Measurements from ENCODE around the gene FMO2. TPM values are rescaled to one million over a fixed set of nuclear protein-coding genes. Genes with fewer than 3 reads are reported as not detected.

FMO2 gene, protein sequence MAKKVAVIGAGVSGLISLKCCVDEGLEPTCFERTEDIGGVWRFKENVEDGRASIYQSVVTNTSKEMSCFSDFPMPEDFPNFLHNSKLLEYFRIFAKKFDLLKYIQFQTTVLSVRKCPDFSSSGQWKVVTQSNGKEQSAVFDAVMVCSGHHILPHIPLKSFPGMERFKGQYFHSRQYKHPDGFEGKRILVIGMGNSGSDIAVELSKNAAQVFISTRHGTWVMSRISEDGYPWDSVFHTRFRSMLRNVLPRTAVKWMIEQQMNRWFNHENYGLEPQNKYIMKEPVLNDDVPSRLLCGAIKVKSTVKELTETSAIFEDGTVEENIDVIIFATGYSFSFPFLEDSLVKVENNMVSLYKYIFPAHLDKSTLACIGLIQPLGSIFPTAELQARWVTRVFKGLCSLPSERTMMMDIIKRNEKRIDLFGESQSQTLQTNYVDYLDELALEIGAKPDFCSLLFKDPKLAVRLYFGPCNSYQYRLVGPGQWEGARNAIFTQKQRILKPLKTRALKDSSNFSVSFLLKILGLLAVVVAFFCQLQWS
- total RNA-seq: not detected

DNA sequence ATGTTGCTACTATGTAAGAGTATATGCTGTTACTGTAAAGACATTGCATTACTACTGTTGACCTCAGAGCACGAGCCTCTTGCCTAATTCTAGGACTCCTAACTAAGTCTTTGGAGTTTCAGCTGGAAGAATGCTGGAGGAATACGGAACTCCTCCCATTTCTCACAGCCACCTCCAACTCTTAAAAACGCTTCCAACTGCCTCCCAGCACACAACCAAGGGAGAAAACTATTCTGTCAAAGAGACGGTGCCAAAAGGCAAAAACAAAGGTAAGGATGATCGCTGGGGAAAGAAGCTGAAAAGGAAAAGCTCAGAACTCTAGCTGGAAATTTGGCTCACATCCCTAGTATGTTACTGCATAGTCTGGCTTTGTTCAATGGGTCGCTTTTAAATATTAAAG, at the start of gene FMO2:
Gene FMO2 (plus strand): TSS at position 210 of the 400 bp plus-strand sequence. CDS start 414 bp downstream, outside the sequence.
- Mint-ChIP-seq H3K4me1 (ENCODE audit: low read depth) (no peaks in the 10 kb centered on the region), H3K9me3 (no peaks in the 10 kb centered on the region), H3K27ac (no peak within 1 kb of the TSS), H3K36me3 (ENCODE audit: low read depth) (no peaks in the 10 kb centered on the region), H3K4me3 (no peak within 1 kb of the TSS), H3K27me3 (ENCODE audit: low read depth) (peaks cover 5% of the 10 kb centered on the region)
- CTCF ChIA-PET: interaction anchor here (0.7 to 2.3 kb wide), 2 partner anchors 197 to 218 kb away, joined by 3 to 8 read pairs; no protein-coding TSS in a partner anchor
- DNase-seq: no peak
- intact Hi-C loops (cut with micrococcal nuclease): loop anchor here (5.0 kb wide), 1 partner anchor 1258 kb away; no protein-coding TSS in a partner anchor

DNA sequence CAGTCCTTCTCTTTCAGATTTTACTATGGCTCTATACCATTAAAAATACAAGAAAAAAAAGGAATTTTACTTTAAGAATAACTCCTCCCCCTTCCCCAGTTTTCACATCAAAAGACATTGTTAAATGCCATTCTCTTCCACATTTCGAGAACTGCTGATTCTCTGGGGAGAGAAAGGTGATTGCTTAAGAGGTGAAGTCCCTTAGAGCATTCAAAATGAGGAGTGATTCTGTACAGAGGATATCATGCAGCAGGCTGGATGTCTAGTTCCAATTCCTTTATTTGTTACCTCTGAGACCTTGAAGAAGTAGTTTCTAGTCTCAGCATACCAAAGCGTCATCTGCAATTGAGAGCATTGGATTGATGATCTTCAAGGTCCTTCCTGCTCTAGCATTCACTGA, 47.5 kb upstream of the FMO2 start:
- H3K4me1 Mint-ChIP-seq (ENCODE audit: low read depth): no peaks in the 10 kb centered on the region
- CTCF ChIA-PET: no interaction called here

DNA sequence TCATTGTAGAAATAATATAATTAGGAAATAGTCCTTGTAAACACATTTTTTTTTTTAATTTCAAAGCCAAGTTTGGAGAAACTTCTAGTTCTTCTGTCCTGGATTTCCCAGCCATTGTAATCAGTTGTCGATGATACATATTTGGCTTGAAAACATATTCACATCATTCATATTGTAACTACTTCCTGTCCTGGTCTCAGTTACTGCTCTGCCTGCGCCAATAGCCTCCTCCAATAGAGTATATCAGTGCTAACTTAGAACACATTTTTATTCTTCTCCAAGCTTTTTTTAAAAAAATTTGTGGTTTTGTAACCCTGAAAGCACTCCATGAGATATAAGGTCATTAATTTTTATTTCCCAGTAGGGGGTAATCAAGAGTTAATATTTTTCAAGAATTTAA, 46.1 kb upstream of the FMO2 start:
- peaks cover 15% of the 10 kb centered on the region for H3K27me3 Mint-ChIP-seq (ENCODE audit: low read depth)
- intact Hi-C loops (cut with micrococcal nuclease): no loop called here
- no peak overlapping the region for H3K27ac Mint-ChIP-seq
- no peak for DNase-seq
- CTCF ChIA-PET: no interaction called here
- no peak overlapping the region for H3K4me3 Mint-ChIP-seq
- no peaks in the 10 kb centered on the region for H3K9me3 Mint-ChIP-seq
- no peaks in the 10 kb centered on the region for H3K36me3 Mint-ChIP-seq (ENCODE audit: low read depth)
- H3K4me1 Mint-ChIP-seq (ENCODE audit: low read depth): no peaks in the 10 kb centered on the region

More for the DNA sequence above, 47.5 kb upstream of the FMO2 start:
- peaks cover 15% of the 10 kb centered on the region for H3K27me3 Mint-ChIP-seq (ENCODE audit: low read depth)
- H3K36me3 Mint-ChIP-seq (ENCODE audit: low read depth): no peaks in the 10 kb centered on the region
- no peak overlapping the region for H3K27ac Mint-ChIP-seq
- no peak overlapping the region for H3K4me3 Mint-ChIP-seq
- intact Hi-C loops (cut with micrococcal nuclease): no loop called here
- no peak for DNase-seq
- H3K9me3 Mint-ChIP-seq: no peaks in the 10 kb centered on the region

DNA sequence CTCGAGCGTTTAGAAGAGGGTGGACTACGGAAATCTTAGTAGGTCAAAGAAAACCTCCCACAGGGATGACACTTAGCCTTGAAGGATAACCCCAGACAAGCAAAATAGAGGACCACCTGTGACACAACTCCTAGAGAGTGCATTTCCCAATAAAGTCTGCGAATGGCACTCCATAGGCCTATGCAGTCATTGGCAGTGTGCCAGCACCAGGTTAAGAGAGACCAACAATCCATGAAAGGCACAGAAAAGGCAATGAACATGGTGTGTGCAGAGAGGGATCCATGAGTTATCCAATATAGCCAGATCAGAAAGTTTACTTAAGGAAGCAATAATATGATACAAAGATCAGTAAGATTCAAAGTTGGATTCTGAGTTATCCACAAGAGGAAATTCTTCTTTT, 45.2 kb upstream of the FMO2 start:
- H3K9me3 Mint-ChIP-seq: no peaks in the 10 kb centered on the region
- H3K4me3 Mint-ChIP-seq: no peak overlapping the region
- DNase-seq: no peak
- H3K36me3 Mint-ChIP-seq (ENCODE audit: low read depth): no peaks in the 10 kb centered on the region
- no peak overlapping the region for H3K27ac Mint-ChIP-seq
- intact Hi-C loops (cut with micrococcal nuclease): no loop called here
- H3K4me1 Mint-ChIP-seq (ENCODE audit: low read depth): no peaks in the 10 kb centered on the region
- CTCF ChIA-PET: no interaction called here
- H3K27me3 Mint-ChIP-seq (ENCODE audit: low read depth): peaks cover 15% of the 10 kb centered on the region

DNA sequence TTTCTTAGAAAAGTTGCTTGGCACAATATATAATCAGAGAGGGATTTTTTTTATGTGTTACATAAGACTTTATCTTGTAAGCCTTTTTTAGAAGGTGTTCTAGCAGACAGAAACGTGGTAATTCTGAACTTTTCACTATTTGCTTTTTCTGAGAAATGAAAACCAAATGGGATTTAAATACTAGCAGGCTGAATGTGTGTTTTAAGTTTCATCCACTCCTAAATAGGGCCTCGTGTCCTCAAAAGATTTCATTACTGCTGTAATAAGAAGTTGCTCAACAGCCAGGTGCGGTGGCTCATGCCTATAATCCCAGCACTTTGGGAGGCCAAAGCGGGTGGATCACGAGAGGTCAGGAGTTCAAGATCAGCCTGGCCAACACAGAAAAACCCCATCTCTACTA, 44.7 kb upstream of the FMO2 start:
- no peak for DNase-seq
- no peaks in the 10 kb centered on the region for H3K4me1 Mint-ChIP-seq (ENCODE audit: low read depth)
- CTCF ChIA-PET: no interaction called here
- H3K4me3 Mint-ChIP-seq: no peak overlapping the region
- intact Hi-C loops (cut with micrococcal nuclease): no loop called here
- H3K9me3 Mint-ChIP-seq: no peaks in the 10 kb centered on the region
- peaks cover 18% of the 10 kb centered on the region for H3K27me3 Mint-ChIP-seq (ENCODE audit: low read depth)
- H3K27ac Mint-ChIP-seq: no peak overlapping the region
- H3K36me3 Mint-ChIP-seq (ENCODE audit: low read depth): no peaks in the 10 kb centered on the region

DNA sequence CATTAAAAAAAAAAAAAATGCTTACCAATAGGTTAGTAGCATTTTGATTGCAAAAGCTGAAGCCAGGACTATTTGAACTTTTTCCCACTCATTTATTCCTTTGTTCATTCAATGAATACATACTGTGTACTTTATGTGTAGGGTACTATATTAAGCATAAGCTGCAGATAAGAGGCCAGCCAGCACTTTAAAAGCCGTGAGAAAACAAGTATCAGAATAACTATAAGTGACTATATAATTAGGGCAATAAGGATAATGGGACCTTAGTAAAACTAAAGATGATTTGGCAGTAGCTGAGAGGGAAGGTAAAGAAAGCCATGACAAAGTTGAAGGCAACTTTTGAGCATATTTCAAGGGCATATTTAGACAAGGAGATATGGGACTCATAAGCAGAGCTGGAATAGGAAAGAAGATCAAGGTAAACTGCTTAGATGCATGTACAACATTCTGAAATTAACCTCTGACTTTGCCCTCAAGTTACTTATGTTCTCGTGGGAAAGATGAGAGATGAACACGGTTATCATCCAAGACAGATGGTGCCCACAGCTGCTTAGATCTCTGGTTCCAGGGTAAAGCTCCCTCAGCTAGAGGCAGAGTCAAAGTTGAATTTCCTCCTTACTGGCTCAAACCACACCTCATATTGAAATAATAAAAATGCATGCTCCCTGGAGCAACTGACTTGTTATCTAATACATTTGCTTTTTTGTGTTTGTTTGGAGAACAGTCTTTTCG, 44.0 kb upstream of the FMO2 start:
- intact Hi-C loops (cut with micrococcal nuclease): no loop called here
- Mint-ChIP-seq H3K4me1 (ENCODE audit: low read depth) (no peaks in the 10 kb centered on the region), H3K27me3 (ENCODE audit: low read depth) (peaks cover 16% of the 10 kb centered on the region), H3K4me3 (no peak overlapping the region), H3K9me3 (no peaks in the 10 kb centered on the region), H3K36me3 (ENCODE audit: low read depth) (no peaks in the 10 kb centered on the region), H3K27ac (no peak overlapping the region)
- DNase-seq: no peak
- CTCF ChIA-PET: no interaction called here

DNA sequence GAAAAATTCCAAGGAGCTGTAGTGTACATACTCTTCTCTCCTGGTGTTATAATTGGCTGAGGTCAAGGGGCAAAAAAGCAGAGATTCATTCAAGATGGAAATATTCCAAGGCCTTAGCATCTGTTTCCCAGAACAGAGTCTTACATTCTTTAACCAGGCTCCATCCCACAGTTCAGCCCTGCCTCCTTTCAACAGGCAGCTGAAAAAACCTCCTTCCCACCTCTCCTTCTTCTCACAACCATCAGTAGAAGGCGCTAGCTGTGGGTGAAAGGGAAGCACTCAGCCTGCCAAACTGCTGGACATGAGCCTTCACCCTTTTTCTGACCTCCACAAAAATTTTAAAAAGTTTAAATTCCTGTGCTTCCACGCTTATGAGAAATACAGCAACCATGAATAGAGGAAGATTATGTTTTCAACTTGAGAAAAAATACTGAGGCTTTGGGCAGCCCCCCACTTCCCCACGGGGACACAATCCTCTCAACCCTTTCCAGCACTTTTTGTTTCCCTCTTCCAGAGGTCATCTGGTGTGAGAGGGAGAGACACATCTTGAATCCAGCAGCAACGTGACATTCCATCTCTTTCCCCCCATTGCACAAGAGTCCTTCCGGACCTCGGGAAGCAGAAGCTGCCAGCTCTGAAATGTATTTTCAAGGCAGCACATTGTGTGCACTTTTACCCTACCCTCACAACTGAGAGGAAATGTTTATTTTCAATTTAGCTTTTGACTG, 43.2 kb upstream of the FMO2 start:
- Mint-ChIP-seq H3K4me1 (ENCODE audit: low read depth) (no peaks in the 10 kb centered on the region), H3K4me3 (no peak overlapping the region), H3K36me3 (ENCODE audit: low read depth) (no peaks in the 10 kb centered on the region), H3K9me3 (no peaks in the 10 kb centered on the region), H3K27me3 (ENCODE audit: low read depth) (peaks cover 14% of the 10 kb centered on the region), H3K27ac (no peak overlapping the region)
- CTCF ChIA-PET: no interaction called here
- intact Hi-C loops (cut with micrococcal nuclease): no loop called here
- no peak for DNase-seq

DNA sequence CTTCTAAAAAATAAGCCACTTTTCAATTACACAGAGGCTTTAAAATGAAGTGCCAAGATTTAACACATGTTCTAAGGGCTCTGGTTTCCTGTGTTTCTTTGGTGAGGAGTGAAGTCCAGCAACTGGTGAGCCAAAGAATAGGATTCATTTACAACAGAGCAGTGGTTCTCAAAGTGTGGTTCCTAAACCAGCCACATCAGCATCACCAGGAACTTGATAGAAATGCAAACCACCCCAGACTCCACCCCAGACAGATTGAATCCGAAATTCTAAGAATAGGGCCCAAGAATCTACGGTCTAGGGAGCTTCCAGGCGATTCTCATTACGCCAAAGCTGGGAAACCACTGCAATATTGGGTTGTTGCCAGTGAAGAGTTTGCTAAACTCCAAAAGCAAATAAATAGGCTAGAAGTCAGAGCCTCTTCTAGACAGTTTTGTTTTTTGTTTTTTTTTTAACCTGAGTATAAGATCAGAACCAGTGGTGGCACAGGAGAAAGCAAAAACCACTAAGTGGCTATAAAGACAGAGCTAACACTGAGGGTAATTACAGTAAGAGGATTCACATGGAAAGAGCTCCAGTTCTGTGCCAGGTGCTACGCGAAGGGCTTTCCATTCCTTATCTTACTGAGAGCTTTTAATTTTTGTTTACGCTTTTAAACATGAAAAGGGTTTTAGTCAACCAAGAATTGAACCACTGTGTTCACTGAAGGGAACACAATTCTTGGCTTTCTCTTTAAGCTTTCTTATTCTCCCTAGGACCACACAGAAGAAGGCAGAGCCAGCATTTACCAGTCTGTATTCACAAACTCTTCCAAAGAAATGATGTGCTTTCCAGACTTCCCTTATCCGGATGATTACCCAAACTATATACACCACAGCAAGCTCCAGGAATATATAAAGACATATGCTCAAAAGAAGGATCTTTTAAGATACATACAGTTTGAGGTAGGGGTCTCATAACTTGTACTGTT, 42.4 kb upstream of the FMO2 start:
- no peak for DNase-seq
- Mint-ChIP-seq H3K9me3 (no peaks in the 10 kb centered on the region), H3K4me3 (no peak overlapping the region), H3K36me3 (ENCODE audit: low read depth) (no peaks in the 10 kb centered on the region), H3K4me1 (ENCODE audit: low read depth) (no peaks in the 10 kb centered on the region), H3K27me3 (ENCODE audit: low read depth) (peaks cover 18% of the 10 kb centered on the region), H3K27ac (no peak overlapping the region)
- CTCF ChIA-PET: no interaction called here
- intact Hi-C loops (cut with micrococcal nuclease): no loop called here

DNA sequence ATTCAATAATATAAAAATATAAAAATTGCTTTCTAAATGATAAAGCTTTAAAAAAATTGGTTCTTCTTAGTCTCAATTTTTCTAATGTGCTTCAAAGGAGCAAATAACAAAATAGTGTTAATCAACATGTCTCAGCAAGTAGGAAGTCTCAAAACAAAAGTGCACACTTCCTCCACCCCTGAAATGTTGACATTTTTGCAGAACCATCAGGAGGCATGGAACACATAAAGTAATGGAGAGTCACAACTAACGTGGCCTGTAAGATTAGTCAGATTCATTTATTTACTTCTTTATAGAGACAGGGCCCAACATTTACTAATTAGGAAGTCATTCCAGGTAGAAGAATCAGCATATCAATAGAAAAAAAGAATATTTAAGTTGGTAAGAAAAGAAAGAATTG, 34.9 kb upstream of the FMO2 start:
- no peak overlapping the region for H3K27ac Mint-ChIP-seq
- no peak overlapping the region for H3K4me3 Mint-ChIP-seq

DNA sequence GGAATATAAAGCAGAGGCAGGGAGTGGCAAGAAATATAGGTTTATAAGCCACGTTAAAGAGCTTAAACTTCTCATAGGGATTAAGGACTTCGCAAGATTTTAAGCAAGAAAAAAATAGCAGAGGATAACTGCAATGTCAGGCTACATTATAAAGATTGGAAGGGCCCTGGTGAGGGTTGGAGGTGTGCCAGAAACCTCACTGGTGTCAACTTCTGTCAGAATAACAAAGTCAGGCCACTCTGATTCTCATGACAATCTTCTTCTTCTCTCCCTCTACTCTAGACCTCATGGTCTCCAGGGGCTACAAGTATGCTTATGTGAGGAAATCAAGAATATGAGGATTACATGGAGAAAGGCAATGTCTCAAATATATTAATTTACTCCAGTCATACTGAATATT, 32.6 kb upstream of the FMO2 start:
- Mint-ChIP-seq H3K27me3 (ENCODE audit: low read depth) (no peaks in the 10 kb centered on the region), H3K36me3 (ENCODE audit: low read depth) (no peaks in the 10 kb centered on the region), H3K4me3 (no peak overlapping the region), H3K27ac (no peak overlapping the region), H3K9me3 (no peaks in the 10 kb centered on the region), H3K4me1 (ENCODE audit: low read depth) (no peaks in the 10 kb centered on the region)
- CTCF ChIA-PET: no interaction called here
- intact Hi-C loops (cut with micrococcal nuclease): no loop called here
- DNase-seq: no peak

More for the DNA sequence above, 34.9 kb upstream of the FMO2 start:
- no peak for DNase-seq
- no peaks in the 10 kb centered on the region for H3K4me1 Mint-ChIP-seq (ENCODE audit: low read depth)
- H3K9me3 Mint-ChIP-seq: no peaks in the 10 kb centered on the region
- CTCF ChIA-PET: no interaction called here
- intact Hi-C loops (cut with micrococcal nuclease): no loop called here
- peaks cover 7% of the 10 kb centered on the region for H3K27me3 Mint-ChIP-seq (ENCODE audit: low read depth)
- H3K36me3 Mint-ChIP-seq (ENCODE audit: low read depth): no peaks in the 10 kb centered on the region

DNA sequence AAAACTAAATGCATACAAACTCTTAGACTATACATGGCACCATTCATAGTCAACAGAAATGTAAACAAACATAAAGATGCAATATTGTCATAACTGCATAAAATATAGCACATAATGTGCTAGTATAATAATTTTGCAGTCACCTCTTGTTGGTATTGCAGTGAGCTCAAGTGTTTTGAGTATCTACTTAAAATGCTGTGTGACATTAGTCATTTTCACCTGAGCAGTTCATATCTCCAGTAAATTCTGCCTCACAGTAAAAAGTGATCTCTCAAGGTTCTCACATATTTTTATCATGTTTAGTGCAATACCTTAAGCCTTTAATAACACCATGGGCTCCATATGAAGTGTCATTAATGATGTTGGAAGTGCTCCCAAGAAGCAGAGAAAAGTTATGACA, 29.6 kb upstream of the FMO2 start:
- CTCF ChIA-PET: interaction anchor here (0.7 kb wide), 1 partner anchor 21 kb away, joined by 8 read pairs; no protein-coding TSS in a partner anchor
- no peak for DNase-seq
- Mint-ChIP-seq H3K4me3 (no peak overlapping the region), H3K4me1 (ENCODE audit: low read depth) (no peaks in the 10 kb centered on the region), H3K27ac (no peak overlapping the region), H3K9me3 (no peaks in the 10 kb centered on the region), H3K36me3 (ENCODE audit: low read depth) (no peaks in the 10 kb centered on the region), H3K27me3 (ENCODE audit: low read depth) (no peaks in the 10 kb centered on the region)
- intact Hi-C loops (cut with micrococcal nuclease): no loop called here

Measured in activated naive CD4-positive, alpha-beta T cell treated with anti-CD3 and anti-CD28 coated beads for 36 hours (primary cell).